ENCODE measurements around the gene PODXL. TPM values are rescaled to one million over a fixed set of nuclear protein-coding genes. Genes with fewer than 3 reads are reported as not detected.
"Not testable (repeated sequence)": the region's sequence is repeated elsewhere in the genome, so short reads cannot be mapped to it uniquely, and the experiment has no call there.

PODXL gene
- total and polyA plus RNA-seq, 4 donors = 1.2 to 3.6 (median 1.6) TPM

DNA sequence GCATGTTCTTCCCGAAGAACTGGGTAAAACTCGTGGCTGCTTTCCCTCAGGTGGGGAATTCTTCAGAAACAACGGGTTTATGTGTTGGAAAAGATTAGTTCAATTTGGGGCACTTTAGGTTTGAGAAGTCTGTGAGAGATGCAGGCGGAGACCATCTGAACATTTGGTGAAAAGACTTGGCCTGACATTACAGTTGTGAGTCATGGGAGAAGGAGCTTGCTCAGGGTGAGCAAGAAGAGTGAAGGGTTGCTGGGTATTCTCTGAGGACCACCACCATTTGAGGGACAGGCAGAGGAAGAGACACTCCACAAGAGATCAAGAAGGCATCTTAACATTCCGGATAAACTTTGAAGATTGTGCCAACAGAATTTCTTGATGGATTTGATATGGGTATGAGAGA is 88.6 kb downstream of the PODXL start:
- 97% methylated on average over 5 of the region's 5 CpGs for WGBS
- no peak for DNase-seq (ENCODE audit: low spot score)
- Histone ChIP-seq H3K27ac (ENCODE audit: low read depth in 1 of 2, low read length in 2 of 2) (no peak overlapping the region), H3K9ac (ENCODE audit: low read depth in 1 of 2, low read length in 2 of 2) (no peak overlapping the region), H3K4me3 (ENCODE audit: low read depth in 1 of 3, low read length in 3 of 3) (no peak overlapping the region), H3K27me3 (ENCODE audit: control insufficient read depth in 4 of 4, insufficient read depth in 4 of 4, low read length in 3 of 4) (no peaks in the 10 kb centered on the region), H3K4me1 (ENCODE audit: control insufficient read depth in 4 of 4, insufficient read depth in 4 of 4, low read length in 3 of 4) (peaks cover 2 to 17% (median 9%) of the 10 kb centered on the region in 4 donors), H3K36me3 (ENCODE audit: control insufficient read depth in 4 of 4, insufficient read depth in 3 of 4, low read depth in 1 of 4, low read length in 3 of 4) (peaks cover 3 to 38% (median 25%) of the 10 kb centered on the region in 4 donors), H3K9me3 (ENCODE audit: control insufficient read depth in 4 of 4, low read length in 3 of 4) (no peaks in the 10 kb centered on the region)
- no peak for TF ChIP-seq NR2F2 (IDR thresholded peaks at IDR 0.05)
- no peak for TF ChIP-seq FOXA1 (IDR thresholded peaks at IDR 0.05)
- TF ChIP-seq GABPA (IDR thresholded peaks at IDR 0.05 in 1 of 2, conservative IDR thresholded peaks at IDR 0.05 in 1 of 2) = no peak
- TF ChIP-seq, protein P1, sequence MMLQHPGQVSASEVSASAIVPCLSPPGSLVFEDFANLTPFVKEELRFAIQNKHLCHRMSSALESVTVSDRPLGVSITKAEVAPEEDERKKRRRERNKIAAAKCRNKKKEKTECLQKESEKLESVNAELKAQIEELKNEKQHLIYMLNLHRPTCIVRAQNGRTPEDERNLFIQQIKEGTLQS (IDR thresholded peaks at IDR 0.05) = no peak
- TF ChIP-seq, protein P2, sequence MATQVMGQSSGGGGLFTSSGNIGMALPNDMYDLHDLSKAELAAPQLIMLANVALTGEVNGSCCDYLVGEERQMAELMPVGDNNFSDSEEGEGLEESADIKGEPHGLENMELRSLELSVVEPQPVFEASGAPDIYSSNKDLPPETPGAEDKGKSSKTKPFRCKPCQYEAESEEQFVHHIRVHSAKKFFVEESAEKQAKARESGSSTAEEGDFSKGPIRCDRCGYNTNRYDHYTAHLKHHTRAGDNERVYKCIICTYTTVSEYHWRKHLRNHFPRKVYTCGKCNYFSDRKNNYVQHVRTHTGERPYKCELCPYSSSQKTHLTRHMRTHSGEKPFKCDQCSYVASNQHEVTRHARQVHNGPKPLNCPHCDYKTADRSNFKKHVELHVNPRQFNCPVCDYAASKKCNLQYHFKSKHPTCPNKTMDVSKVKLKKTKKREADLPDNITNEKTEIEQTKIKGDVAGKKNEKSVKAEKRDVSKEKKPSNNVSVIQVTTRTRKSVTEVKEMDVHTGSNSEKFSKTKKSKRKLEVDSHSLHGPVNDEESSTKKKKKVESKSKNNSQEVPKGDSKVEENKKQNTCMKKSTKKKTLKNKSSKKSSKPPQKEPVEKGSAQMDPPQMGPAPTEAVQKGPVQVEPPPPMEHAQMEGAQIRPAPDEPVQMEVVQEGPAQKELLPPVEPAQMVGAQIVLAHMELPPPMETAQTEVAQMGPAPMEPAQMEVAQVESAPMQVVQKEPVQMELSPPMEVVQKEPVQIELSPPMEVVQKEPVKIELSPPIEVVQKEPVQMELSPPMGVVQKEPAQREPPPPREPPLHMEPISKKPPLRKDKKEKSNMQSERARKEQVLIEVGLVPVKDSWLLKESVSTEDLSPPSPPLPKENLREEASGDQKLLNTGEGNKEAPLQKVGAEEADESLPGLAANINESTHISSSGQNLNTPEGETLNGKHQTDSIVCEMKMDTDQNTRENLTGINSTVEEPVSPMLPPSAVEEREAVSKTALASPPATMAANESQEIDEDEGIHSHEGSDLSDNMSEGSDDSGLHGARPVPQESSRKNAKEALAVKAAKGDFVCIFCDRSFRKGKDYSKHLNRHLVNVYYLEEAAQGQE (IDR thresholded peaks at IDR 0.05) = no peak
- TF ChIP-seq RXRA (IDR thresholded peaks at IDR 0.05) = no peak
- no peak for TF ChIP-seq HNF4A (conservative IDR thresholded peaks at IDR 0.05)
- TF ChIP-seq EGR1 (IDR thresholded peaks at IDR 0.05; ENCODE audit: low read depth in 2 of 2) = no peak
- TF ChIP-seq, protein P3, sequence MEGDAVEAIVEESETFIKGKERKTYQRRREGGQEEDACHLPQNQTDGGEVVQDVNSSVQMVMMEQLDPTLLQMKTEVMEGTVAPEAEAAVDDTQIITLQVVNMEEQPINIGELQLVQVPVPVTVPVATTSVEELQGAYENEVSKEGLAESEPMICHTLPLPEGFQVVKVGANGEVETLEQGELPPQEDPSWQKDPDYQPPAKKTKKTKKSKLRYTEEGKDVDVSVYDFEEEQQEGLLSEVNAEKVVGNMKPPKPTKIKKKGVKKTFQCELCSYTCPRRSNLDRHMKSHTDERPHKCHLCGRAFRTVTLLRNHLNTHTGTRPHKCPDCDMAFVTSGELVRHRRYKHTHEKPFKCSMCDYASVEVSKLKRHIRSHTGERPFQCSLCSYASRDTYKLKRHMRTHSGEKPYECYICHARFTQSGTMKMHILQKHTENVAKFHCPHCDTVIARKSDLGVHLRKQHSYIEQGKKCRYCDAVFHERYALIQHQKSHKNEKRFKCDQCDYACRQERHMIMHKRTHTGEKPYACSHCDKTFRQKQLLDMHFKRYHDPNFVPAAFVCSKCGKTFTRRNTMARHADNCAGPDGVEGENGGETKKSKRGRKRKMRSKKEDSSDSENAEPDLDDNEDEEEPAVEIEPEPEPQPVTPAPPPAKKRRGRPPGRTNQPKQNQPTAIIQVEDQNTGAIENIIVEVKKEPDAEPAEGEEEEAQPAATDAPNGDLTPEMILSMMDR (IDR thresholded peaks at IDR 0.05; ENCODE audit: low read depth, low read length, missing input control) = no peak
- TF ChIP-seq, protein P4, sequence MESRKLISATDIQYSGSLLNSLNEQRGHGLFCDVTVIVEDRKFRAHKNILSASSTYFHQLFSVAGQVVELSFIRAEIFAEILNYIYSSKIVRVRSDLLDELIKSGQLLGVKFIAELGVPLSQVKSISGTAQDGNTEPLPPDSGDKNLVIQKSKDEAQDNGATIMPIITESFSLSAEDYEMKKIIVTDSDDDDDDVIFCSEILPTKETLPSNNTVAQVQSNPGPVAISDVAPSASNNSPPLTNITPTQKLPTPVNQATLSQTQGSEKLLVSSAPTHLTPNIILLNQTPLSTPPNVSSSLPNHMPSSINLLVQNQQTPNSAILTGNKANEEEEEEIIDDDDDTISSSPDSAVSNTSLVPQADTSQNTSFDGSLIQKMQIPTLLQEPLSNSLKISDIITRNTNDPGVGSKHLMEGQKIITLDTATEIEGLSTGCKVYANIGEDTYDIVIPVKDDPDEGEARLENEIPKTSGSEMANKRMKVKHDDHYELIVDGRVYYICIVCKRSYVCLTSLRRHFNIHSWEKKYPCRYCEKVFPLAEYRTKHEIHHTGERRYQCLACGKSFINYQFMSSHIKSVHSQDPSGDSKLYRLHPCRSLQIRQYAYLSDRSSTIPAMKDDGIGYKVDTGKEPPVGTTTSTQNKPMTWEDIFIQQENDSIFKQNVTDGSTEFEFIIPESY (IDR thresholded peaks at IDR 0.05) = no peak
- TF ChIP-seq TAF1 (conservative IDR thresholded peaks at IDR 0.05) = no peak

DNA sequence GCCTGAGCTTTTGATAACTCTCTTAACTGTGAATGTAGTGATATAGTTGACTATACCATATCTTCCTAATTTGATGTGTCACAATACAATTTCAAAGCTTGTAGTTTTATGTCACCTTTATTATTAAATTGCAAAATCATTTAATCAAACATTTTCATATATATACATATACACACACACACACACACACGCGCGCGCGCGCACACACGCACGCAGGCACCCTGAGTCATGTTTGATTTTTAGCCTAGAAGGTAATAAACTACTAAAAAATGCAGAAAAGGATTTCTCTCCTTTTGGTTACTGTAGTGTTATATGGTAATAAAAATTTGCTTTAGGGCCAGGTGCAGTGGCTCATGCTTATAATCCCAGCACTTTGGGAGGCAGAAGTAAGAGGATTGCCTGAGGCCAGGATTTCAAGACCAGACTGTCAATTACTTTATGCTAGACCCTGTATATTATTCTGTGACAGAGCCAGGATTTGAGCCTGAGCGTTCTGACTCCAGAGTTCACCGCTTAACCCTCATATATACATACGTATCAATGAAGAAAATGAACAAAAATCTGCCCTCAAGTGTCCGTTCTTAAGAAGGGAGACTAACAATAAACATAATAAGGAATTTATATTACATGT is 89.6 kb downstream of the PODXL start:
- WGBS = 89% methylated on average over 12 of the region's 12 CpGs
- DNase-seq (ENCODE audit: low spot score) = no peak
- Histone ChIP-seq H3K27ac (ENCODE audit: low read depth in 1 of 2, low read length in 2 of 2) (no peak overlapping the region), H3K4me1 (ENCODE audit: control insufficient read depth in 4 of 4, insufficient read depth in 4 of 4, low read length in 3 of 4) (peaks cover 2 to 11% (median 6%) of the 10 kb centered on the region in 4 donors), H3K36me3 (ENCODE audit: control insufficient read depth in 4 of 4, insufficient read depth in 3 of 4, low read depth in 1 of 4, low read length in 3 of 4) (peaks cover 3 to 38% (median 25%) of the 10 kb centered on the region in 4 donors), H3K9me3 (ENCODE audit: control insufficient read depth in 4 of 4, low read length in 3 of 4) (no peaks in the 10 kb centered on the region), H3K27me3 (ENCODE audit: control insufficient read depth in 4 of 4, insufficient read depth in 4 of 4, low read length in 3 of 4) (no peaks in the 10 kb centered on the region), H3K9ac (ENCODE audit: low read depth in 1 of 2, low read length in 2 of 2) (no peak overlapping the region), H3K4me3 (ENCODE audit: low read depth in 1 of 3, low read length in 3 of 3) (no peak overlapping the region)
- TF ChIP-seq FOXA2 (IDR thresholded peaks at IDR 0.05) (no peak), NR2F2 (IDR thresholded peaks at IDR 0.05) (no peak)

DNA sequence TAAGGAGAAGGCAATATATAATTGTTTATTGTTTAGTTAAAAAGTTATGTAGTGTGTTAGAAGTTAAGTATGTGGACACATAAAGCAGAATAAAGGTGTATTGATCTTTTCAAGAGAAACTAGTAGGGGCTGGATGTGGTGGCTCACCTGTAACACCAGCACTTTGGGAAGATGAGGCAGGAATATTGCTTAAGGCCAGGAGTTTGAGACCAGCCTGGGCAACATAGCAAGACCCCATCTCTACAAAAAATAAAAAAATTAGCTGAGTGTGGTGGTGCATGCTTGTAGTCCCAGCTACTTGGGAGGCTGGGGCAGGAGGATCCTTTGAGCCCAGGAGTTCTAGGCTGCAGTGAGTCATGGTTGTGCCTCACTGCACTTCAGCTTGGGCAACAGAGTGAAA is 93.7 kb downstream of the PODXL start:
- H3K27me3 ChIP-seq (ENCODE audit: control insufficient read depth in 4 of 4, insufficient read depth in 4 of 4, low read length in 3 of 4); H3K4me3 ChIP-seq (ENCODE audit: low read depth in 1 of 3, low read length in 3 of 3); H3K9me3 ChIP-seq (ENCODE audit: control insufficient read depth in 4 of 4, low read length in 3 of 4); H3K4me1 ChIP-seq (ENCODE audit: control insufficient read depth in 4 of 4, insufficient read depth in 4 of 4, low read length in 3 of 4); DNase-seq (ENCODE audit: low spot score); H3K9ac ChIP-seq (ENCODE audit: low read depth in 1 of 2, low read length in 2 of 2); H3K27ac ChIP-seq (ENCODE audit: low read depth in 1 of 2, low read length in 2 of 2): not testable (repeated sequence)
- peaks cover 0 to 29% (median 18%) of the 10 kb centered on the region in 4 donors for H3K36me3 ChIP-seq (ENCODE audit: control insufficient read depth in 4 of 4, insufficient read depth in 3 of 4, low read depth in 1 of 4, low read length in 3 of 4)
